ENCODE measurements around the gene REEP1.

The REEP1 gene

GRCh38 chr2:86304416-86304815 is 33.0 kb downstream of the REEP1 start:
- TF ChIP-seq YY1 (IDR thresholded peaks at IDR 0.05; ENCODE audit: low read depth) = no peak
- no peak for TF ChIP-seq EP300 (IDR thresholded peaks at IDR 0.05; ENCODE audit: borderline replicate concordance)
- TF ChIP-seq TEAD4 (IDR thresholded peaks at IDR 0.05) = no peak
- TF ChIP-seq CEBPB (IDR thresholded peaks at IDR 0.05) = no peak
- TF ChIP-seq MAX (IDR thresholded peaks at IDR 0.05) = no peak
- TF ChIP-seq TAF1 (IDR thresholded peaks at IDR 0.05; ENCODE audit: low read depth) = no peak
- no peak for TF ChIP-seq USF1 (IDR thresholded peaks at IDR 0.05)
- no peak for TF ChIP-seq RAD21 (IDR thresholded peaks at IDR 0.05; ENCODE audit: low read depth)
- TF ChIP-seq TCF12 (IDR thresholded peaks at IDR 0.05; ENCODE audit: low read depth) = no peak
- TF ChIP-seq REST (IDR thresholded peaks at IDR 0.05; ENCODE audit: low read depth) = no peak
- TF ChIP-seq FOXM1 (IDR thresholded peaks at IDR 0.05; ENCODE audit: borderline replicate concordance, low read depth) = no peak
- no peak for TF ChIP-seq ZBTB7A (IDR thresholded peaks at IDR 0.05; ENCODE audit: low read depth)
- no peak for TF ChIP-seq EGR1 (IDR thresholded peaks at IDR 0.05)
- no peak for TF ChIP-seq CREB1 (IDR thresholded peaks at IDR 0.05; ENCODE audit: low read depth)
- TF ChIP-seq NFIC (IDR thresholded peaks at IDR 0.05) = no peak

GRCh38 chr2:86302320-86302719 is 35.1 kb downstream of the REEP1 start:
- TF ChIP-seq REST (IDR thresholded peaks at IDR 0.05; ENCODE audit: low read depth) (no peak), USF1 (IDR thresholded peaks at IDR 0.05) (no peak), EP300 (IDR thresholded peaks at IDR 0.05; ENCODE audit: borderline replicate concordance) (no peak), CEBPB (IDR thresholded peaks at IDR 0.05) (no peak)

GRCh38 chr2:86301711-86302202 is 35.7 kb downstream of the REEP1 start:
- TF ChIP-seq TAF1 (IDR thresholded peaks at IDR 0.05; ENCODE audit: low read depth) = no peak
- TF ChIP-seq EP300 (IDR thresholded peaks at IDR 0.05; ENCODE audit: borderline replicate concordance) = no peak
- TF ChIP-seq EGR1 (IDR thresholded peaks at IDR 0.05) = no peak
- no peak for TF ChIP-seq NFIC (IDR thresholded peaks at IDR 0.05)
- TF ChIP-seq CEBPB (IDR thresholded peaks at IDR 0.05) = no peak
- TF ChIP-seq RAD21 (IDR thresholded peaks at IDR 0.05; ENCODE audit: low read depth) = no peak
- TF ChIP-seq CREB1 (IDR thresholded peaks at IDR 0.05; ENCODE audit: low read depth) = no peak
- no peak for TF ChIP-seq TCF12 (IDR thresholded peaks at IDR 0.05; ENCODE audit: low read depth)
- no peak for TF ChIP-seq MAX (IDR thresholded peaks at IDR 0.05)
- no peak for TF ChIP-seq USF1 (IDR thresholded peaks at IDR 0.05)
- TF ChIP-seq TEAD4 (IDR thresholded peaks at IDR 0.05) = no peak
- TF ChIP-seq FOXM1 (IDR thresholded peaks at IDR 0.05; ENCODE audit: borderline replicate concordance, low read depth) = no peak
- TF ChIP-seq YY1 (IDR thresholded peaks at IDR 0.05; ENCODE audit: low read depth) = no peak
- TF ChIP-seq REST (IDR thresholded peaks at IDR 0.05; ENCODE audit: low read depth) = no peak
- TF ChIP-seq ZBTB7A (IDR thresholded peaks at IDR 0.05; ENCODE audit: low read depth) = no peak

GRCh38 chr2:86301009-86301408 is 36.4 kb downstream of the REEP1 start:
- TF ChIP-seq CREB1 (IDR thresholded peaks at IDR 0.05; ENCODE audit: low read depth) (no peak), REST (IDR thresholded peaks at IDR 0.05; ENCODE audit: low read depth) (peak; percentile 60)
